HepG2 (cell line): ENCODE data around the gene NEK7. TPM values are rescaled to one million over a fixed set of nuclear protein-coding genes. Genes with fewer than 3 reads are reported as not detected.

Experiments
- EED ChIP-seq: sonication (generic); formaldehyde crosslinking; IDR thresholded peaks from 2 replicates; pipeline ENCODE4 v1.5.0; 2020; ENCODE audit warnings: mild to moderate bottlenecking, missing genetic modification reagents
- GPN1 ChIP-seq: sonication (generic); formaldehyde crosslinking; IDR thresholded peaks from 2 replicates; pipeline ENCODE4 v1.5.1; 2020; ENCODE audit warnings: missing genetic modification reagents, borderline replicate concordance
- KAT2B ChIP-seq: fragments of 150-350 bp; IDR thresholded peaks from 2 replicates; pipeline ENCODE4 v1.6.1; 2014; ENCODE audit warnings: low read depth, low read length, borderline replicate concordance
- MBD4 ChIP-seq: IDR thresholded peaks from 2 replicates; pipeline ENCODE4 v1.6.1; 2012; ENCODE audit warnings: low read length, inconsistent platforms, borderline replicate concordance
- NFE2 ChIP-seq: sonication (generic); formaldehyde crosslinking; IDR thresholded peaks from 2 replicates; pipeline ENCODE4 v1.4.0; 2020; ENCODE audit warnings: missing genetic modification reagents
- NFKB2 ChIP-seq: sonication (generic); formaldehyde crosslinking; IDR thresholded peaks from 2 replicates; pipeline ENCODE4 v1.4.0; 2020; ENCODE audit warnings: missing genetic modification reagents, borderline replicate concordance
- PAX8 ChIP-seq: sonication (generic); formaldehyde crosslinking; IDR thresholded peaks from 2 replicates; pipeline ENCODE4 v1.8.0; 2022; ENCODE audit warnings: mild to moderate bottlenecking, missing genetic modification reagents, borderline replicate concordance
- ZNF879 ChIP-seq: sonication (generic); formaldehyde crosslinking; IDR thresholded peaks from 2 replicates; pipeline ENCODE4 v1.8.1; 2023; ENCODE audit warnings: missing genetic modification reagents
- polyA plus RNA-seq, 8 experiments: library from polyadenylated mRNA; depleted of rRNA in 3 of 8; stranded (reverse) in 7 of 8; unstranded in 1 of 8; fragments of >200 nt; fragmentation: Illumina TruSeq in 4 of 8; extraction: Trizol in 4 of 8; gene quantifications; 2 replicates each; pipeline versions ENCODE4 v1.2.1 to v1.2.3, GENCODE V29; 2011 to 2016; ENCODE audit warnings: low read depth in 4 of 8, missing spikeins in 1 of 8, mixed read lengths in 1 of 8; ENCODE audit not compliant: insufficient read depth in 1 of 8
- total RNA-seq, 5 experiments: library from RNA; depleted of rRNA; stranded (reverse); fragments of >200 nt; fragmentation: Illumina TruSeq; extraction: Trizol; gene quantifications; 2 replicates each; pipeline ENCODE4 v1.2.3, GENCODE V29; 2016; ENCODE audit warnings: low read depth in 1 of 5
- TF ChIP-seq, protein P1 (sequence below): sonication (generic); formaldehyde crosslinking; IDR thresholded peaks from 2 replicates; pipeline ENCODE4 v1.4.0; 2020; ENCODE audit warnings: missing genetic modification reagents, borderline replicate concordance
- TF ChIP-seq, protein P2 (sequence below): sonication (generic); formaldehyde crosslinking; IDR thresholded peaks from 2 replicates; pipeline ENCODE4 v1.5.0; 2020; ENCODE audit warnings: mild to moderate bottlenecking, low read depth, missing genetic modification reagents, borderline replicate concordance
- TF ChIP-seq, protein P3 (sequence below), 2 experiments: sonication (generic) in 1 of 2; formaldehyde crosslinking in 1 of 2; IDR thresholded peaks; 2 replicates each; pipeline versions ENCODE4 v1.4.0 to v1.6.1; 2018 to 2020; ENCODE audit warnings: missing genetic modification reagents in 2 of 2, borderline replicate concordance in 1 of 2, low read depth in 1 of 2, mild to moderate bottlenecking in 1 of 2, missing biosample characterization in 1 of 2
- TF ChIP-seq, protein P4 (sequence below): sonication (generic); formaldehyde crosslinking; IDR thresholded peaks from 2 replicates; pipeline ENCODE4 v1.5.1; 2020; ENCODE audit warnings: mild to moderate bottlenecking, missing genetic modification reagents, borderline replicate concordance
- TF ChIP-seq, protein P5 (sequence below): sonication (generic); formaldehyde crosslinking; IDR thresholded peaks from 2 replicates; pipeline ENCODE4 v1.5.1; 2020; ENCODE audit warnings: missing genetic modification reagents, mild to moderate bottlenecking, borderline replicate concordance

The NEK7 gene
- total and polyA plus RNA-seq, 2 of the 13 experiments (the other 11 are each of a cell fraction or from before 2014, with no cell fraction given) = 18.1 to 19.2 TPM

DNA sequence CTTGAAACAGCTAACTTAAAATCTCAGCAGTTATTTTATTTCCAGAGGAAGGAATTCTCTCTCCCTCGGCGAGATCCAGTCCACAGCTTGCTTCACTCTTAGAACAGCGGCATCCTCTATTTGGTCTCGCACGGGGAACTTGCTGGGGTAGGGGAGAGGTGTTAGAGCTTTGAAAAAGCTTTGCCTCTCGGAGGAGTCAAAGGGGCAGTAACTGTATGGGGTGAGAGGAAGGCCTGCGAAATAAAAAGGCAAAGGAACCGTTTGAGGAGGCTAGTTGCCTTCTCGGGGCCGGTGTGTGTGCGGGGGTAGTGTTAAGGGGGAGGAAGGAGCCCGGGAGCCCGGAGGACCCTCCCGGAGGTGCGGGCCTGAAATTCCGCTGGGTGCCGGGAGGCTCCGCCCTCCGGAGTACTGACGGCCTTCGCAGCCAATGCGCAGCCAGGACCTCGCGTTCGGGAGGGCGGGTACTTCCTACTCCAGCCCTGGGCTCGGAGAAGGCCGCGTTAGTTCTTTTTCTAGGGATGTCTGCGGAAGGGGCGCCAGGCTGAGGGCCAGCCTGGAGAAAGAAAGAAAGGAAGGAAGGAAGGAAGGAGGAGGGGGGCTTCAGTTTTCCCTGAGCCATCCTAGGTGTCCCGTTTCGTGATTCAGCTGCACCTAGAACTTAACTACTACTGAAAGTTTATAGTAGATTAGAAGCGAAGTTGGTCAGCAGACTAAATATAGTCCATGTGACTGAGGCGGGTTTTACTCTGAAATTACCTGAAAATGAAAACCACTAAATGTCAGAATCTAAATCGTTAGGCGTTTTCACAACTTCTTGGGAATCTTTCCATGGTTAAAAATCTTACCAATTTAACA is 2.2 kb downstream of the NEK7 start (continued):
- TF ChIP-seq, protein P1, sequence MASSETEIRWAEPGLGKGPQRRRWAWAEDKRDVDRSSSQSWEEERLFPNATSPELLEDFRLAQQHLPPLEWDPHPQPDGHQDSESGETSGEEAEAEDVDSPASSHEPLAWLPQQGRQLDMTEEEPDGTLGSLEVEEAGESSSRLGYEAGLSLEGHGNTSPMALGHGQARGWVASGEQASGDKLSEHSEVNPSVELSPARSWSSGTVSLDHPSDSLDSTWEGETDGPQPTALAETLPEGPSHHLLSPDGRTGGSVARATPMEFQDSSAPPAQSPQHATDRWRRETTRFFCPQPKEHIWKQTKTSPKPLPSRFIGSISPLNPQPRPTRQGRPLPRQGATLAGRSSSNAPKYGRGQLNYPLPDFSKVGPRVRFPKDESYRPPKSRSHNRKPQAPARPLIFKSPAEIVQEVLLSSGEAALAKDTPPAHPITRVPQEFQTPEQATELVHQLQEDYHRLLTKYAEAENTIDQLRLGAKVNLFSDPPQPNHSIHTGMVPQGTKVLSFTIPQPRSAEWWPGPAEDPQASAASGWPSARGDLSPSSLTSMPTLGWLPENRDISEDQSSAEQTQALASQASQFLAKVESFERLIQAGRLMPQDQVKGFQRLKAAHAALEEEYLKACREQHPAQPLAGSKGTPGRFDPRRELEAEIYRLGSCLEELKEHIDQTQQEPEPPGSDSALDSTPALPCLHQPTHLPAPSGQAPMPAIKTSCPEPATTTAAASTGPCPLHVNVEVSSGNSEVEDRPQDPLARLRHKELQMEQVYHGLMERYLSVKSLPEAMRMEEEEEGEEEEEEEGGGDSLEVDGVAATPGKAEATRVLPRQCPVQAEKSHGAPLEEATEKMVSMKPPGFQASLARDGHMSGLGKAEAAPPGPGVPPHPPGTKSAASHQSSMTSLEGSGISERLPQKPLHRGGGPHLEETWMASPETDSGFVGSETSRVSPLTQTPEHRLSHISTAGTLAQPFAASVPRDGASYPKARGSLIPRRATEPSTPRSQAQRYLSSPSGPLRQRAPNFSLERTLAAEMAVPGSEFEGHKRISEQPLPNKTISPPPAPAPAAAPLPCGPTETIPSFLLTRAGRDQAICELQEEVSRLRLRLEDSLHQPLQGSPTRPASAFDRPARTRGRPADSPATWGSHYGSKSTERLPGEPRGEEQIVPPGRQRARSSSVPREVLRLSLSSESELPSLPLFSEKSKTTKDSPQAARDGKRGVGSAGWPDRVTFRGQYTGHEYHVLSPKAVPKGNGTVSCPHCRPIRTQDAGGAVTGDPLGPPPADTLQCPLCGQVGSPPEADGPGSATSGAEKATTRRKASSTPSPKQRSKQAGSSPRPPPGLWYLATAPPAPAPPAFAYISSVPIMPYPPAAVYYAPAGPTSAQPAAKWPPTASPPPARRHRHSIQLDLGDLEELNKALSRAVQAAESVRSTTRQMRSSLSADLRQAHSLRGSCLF (CRISPR knock-in tag) = no peak
- TF ChIP-seq MBD4 (no peak), ZNF879 (CRISPR knock-in tag) (0 out of 2 replicates have a peak, but pooled peaks have one; percentile 54), PAX8 (CRISPR knock-in tag) (no peak), NFE2 (CRISPR knock-in tag) (no peak), EED (CRISPR knock-in tag) (no peak), GPN1 (CRISPR knock-in tag) (no peak), NFKB2 (CRISPR knock-in tag) (peak; percentile 71; the same call in 1 of the 2 replicates), KAT2B (no peak)
- TF ChIP-seq, protein P2, sequence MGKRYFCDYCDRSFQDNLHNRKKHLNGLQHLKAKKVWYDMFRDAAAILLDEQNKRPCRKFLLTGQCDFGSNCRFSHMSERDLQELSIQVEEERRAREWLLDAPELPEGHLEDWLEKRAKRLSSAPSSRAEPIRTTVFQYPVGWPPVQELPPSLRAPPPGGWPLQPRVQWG (CRISPR knock-in tag) = no peak
- TF ChIP-seq, protein P3, sequence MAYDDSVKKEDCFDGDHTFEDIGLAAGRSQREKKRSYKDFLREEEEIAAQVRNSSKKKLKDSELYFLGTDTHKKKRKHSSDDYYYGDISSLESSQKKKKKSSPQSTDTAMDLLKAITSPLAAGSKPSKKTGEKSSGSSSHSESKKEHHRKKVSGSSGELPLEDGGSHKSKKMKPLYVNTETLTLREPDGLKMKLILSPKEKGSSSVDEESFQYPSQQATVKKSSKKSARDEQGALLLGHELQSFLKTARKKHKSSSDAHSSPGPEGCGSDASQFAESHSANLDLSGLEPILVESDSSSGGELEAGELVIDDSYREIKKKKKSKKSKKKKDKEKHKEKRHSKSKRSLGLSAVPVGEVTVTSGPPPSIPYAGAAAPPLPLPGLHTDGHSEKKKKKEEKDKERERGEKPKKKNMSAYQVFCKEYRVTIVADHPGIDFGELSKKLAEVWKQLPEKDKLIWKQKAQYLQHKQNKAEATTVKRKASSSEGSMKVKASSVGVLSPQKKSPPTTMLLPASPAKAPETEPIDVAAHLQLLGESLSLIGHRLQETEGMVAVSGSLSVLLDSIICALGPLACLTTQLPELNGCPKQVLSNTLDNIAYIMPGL (CRISPR knock-in tag; IDR thresholded peaks at IDR 0.05; ENCODE audit: borderline replicate concordance in 1 of 2, low read depth in 1 of 2) = 0 out of 4 replicates have a peak, but pooled peaks of 1 of the 2 experiments have one; percentile 5
- TF ChIP-seq, protein P4, sequence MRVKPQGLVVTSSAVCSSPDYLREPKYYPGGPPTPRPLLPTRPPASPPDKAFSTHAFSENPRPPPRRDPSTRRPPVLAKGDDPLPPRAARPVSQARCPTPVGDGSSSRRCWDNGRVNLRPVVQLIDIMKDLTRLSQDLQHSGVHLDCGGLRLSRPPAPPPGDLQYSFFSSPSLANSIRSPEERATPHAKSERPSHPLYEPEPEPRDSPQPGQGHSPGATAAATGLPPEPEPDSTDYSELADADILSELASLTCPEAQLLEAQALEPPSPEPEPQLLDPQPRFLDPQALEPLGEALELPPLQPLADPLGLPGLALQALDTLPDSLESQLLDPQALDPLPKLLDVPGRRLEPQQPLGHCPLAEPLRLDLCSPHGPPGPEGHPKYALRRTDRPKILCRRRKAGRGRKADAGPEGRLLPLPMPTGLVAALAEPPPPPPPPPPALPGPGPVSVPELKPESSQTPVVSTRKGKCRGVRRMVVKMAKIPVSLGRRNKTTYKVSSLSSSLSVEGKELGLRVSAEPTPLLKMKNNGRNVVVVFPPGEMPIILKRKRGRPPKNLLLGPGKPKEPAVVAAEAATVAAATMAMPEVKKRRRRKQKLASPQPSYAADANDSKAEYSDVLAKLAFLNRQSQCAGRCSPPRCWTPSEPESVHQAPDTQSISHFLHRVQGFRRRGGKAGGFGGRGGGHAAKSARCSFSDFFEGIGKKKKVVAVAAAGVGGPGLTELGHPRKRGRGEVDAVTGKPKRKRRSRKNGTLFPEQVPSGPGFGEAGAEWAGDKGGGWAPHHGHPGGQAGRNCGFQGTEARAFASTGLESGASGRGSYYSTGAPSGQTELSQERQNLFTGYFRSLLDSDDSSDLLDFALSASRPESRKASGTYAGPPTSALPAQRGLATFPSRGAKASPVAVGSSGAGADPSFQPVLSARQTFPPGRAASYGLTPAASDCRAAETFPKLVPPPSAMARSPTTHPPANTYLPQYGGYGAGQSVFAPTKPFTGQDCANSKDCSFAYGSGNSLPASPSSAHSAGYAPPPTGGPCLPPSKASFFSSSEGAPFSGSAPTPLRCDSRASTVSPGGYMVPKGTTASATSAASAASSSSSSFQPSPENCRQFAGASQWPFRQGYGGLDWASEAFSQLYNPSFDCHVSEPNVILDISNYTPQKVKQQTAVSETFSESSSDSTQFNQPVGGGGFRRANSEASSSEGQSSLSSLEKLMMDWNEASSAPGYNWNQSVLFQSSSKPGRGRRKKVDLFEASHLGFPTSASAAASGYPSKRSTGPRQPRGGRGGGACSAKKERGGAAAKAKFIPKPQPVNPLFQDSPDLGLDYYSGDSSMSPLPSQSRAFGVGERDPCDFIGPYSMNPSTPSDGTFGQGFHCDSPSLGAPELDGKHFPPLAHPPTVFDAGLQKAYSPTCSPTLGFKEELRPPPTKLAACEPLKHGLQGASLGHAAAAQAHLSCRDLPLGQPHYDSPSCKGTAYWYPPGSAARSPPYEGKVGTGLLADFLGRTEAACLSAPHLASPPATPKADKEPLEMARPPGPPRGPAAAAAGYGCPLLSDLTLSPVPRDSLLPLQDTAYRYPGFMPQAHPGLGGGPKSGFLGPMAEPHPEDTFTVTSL (CRISPR knock-in tag) = no peak
- TF ChIP-seq, protein P5, sequence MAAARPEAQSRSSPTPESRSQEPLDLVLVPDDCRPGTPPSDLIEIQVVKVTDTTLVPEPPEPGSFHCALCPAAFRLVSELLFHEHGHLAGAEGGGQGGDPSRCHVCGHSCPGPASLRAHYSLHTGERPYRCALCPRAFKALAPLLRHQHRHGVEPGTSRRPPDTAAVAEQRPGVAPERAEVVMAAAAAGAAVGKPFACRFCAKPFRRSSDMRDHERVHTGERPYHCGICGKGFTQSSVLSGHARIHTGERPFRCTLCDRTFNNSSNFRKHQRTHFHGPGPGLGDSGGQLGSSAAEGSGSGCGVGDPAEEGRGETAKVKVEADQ (CRISPR knock-in tag) = peak; percentile 70; the same call in 1 of the 2 replicates
